ENCODE measurements around the gene SPATC1L.

Gene SPATC1L

DNA sequence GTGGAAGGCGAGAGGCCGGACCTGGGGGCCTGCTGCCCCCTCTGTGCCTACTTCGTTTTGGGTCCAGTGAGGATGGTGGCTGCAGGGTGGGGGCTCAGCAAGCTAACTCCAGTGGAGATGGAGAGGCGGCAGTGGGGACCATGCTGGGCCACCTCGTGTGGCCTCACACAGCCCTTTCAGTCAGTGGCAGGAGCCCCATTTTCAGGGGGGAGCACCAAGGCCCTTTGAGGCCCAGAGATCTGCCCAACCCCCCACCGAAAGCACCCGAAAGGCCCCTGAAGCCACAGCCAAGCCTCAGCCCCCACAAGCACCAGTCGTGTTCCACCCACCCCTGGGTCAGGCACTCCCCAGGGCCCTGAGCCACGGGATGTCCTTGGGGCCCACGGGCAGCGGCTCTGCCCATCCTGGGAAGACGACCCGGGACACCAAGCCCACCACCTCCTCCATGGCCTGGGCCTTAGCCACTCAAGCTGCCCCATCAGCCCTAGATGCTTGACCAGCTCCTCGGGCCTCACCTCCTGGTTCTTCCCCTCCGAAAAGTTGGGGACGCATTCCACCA, 29.2 kb downstream of the SPATC1L start:
- no peak for DNase-seq (ENCODE audit: low read depth)
- TF ChIP-seq, protein P1, sequence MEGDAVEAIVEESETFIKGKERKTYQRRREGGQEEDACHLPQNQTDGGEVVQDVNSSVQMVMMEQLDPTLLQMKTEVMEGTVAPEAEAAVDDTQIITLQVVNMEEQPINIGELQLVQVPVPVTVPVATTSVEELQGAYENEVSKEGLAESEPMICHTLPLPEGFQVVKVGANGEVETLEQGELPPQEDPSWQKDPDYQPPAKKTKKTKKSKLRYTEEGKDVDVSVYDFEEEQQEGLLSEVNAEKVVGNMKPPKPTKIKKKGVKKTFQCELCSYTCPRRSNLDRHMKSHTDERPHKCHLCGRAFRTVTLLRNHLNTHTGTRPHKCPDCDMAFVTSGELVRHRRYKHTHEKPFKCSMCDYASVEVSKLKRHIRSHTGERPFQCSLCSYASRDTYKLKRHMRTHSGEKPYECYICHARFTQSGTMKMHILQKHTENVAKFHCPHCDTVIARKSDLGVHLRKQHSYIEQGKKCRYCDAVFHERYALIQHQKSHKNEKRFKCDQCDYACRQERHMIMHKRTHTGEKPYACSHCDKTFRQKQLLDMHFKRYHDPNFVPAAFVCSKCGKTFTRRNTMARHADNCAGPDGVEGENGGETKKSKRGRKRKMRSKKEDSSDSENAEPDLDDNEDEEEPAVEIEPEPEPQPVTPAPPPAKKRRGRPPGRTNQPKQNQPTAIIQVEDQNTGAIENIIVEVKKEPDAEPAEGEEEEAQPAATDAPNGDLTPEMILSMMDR (conservative IDR thresholded peaks at IDR 0.05; ENCODE audit: control insufficient read depth, insufficient read depth, low read depth, low read length), result no peak
- no peak overlapping the region for H3K4me3 ChIP-seq (ENCODE audit: control insufficient read depth, low read depth, low read length)

- H3K4me3 ChIP-seq (ENCODE audit: control insufficient read depth, low read depth, low read length), result no peak overlapping the region
- no peak for DNase-seq (ENCODE audit: low read depth)
These were observed 29.9 kb downstream of the SPATC1L start for GRCh38 chr21:46154155-46154954.

GRCh38 chr21:46153247-46154154, 30.8 kb downstream of the SPATC1L start:
- TF ChIP-seq, protein P1 (conservative IDR thresholded peaks at IDR 0.05; ENCODE audit: control insufficient read depth, insufficient read depth, low read depth, low read length), result no peak
- no peak for DNase-seq (ENCODE audit: low read depth)
- H3K4me3 ChIP-seq (ENCODE audit: control insufficient read depth, low read depth, low read length), result no peak overlapping the region

More at GRCh38 chr21:46154155-46154954, 29.9 kb downstream of the SPATC1L start:
- TF ChIP-seq, protein P1 (conservative IDR thresholded peaks at IDR 0.05; ENCODE audit: control insufficient read depth, insufficient read depth, low read depth, low read length), result no peak

GRCh38 chr21:46152927-46153246, 31.4 kb downstream of the SPATC1L start:
- no peak overlapping the region for H3K4me3 ChIP-seq (ENCODE audit: control insufficient read depth, low read depth, low read length)
- no peak for DNase-seq (ENCODE audit: low read depth)
- TF ChIP-seq, protein P1 (conservative IDR thresholded peaks at IDR 0.05; ENCODE audit: control insufficient read depth, insufficient read depth, low read depth, low read length), result no peak

GRCh38 chr21:46151989-46152926, 32.0 kb downstream of the SPATC1L start:
- TF ChIP-seq, protein P1 (conservative IDR thresholded peaks at IDR 0.05; ENCODE audit: control insufficient read depth, insufficient read depth, low read depth, low read length), result no peak
- no peak overlapping the region for H3K4me3 ChIP-seq (ENCODE audit: control insufficient read depth, low read depth, low read length)
- no peak for DNase-seq (ENCODE audit: low read depth)

Data from fibroblast of mammary gland (primary cell).